Activated CD4-positive, alpha-beta memory T cell treated with anti-CD3 and anti-CD28 coated beads, Interleukin-2, amount 10 ng/mL, durations not matched to agents 7 days and 5 days (primary cell): Measurements from ENCODE around the gene EEF2K. TPM values are rescaled to one million over a fixed set of nuclear protein-coding genes. Genes with fewer than 3 reads are reported as not detected.

Source experiments
- total RNA-seq, 2 experiments: library from RNA; stranded (reverse); gene quantifications; one replicate each; pipeline ENCODE4 v1.2.3, GENCODE V29; 2021

The EEF2K gene
- total RNA-seq, 2 experiments from 2014 or later: 22.1 to 24.8 TPM

Other genes with a start within 250 kb of the EEF2K start
- not detected for gene PDZD9, start 205.2 kb upstream of the EEF2K start, total RNA-seq
- 10 to 100 TPM; 12.1 to 13.0 TPM for gene MOSMO, start 198.2 kb upstream of the EEF2K start, total RNA-seq
- under 1 TPM in 1 of 2 experiments, not detected in 1; 0.18 TPM for gene VWA3A, start 113.7 kb upstream of the EEF2K start, total RNA-seq
- not detected for gene SDR42E2, start 43.8 kb upstream of the EEF2K start, total RNA-seq
- 10 to 100 TPM; 50.7 TPM for gene POLR3E, start 91.1 kb downstream of the EEF2K start, total RNA-seq
- gene CDR2, start 168.3 kb downstream of the EEF2K start, total RNA-seq: 10 to 100 TPM; 43.1 to 43.9 TPM